Measurements from ENCODE around the gene RTP2.

Gene RTP2

DNA sequence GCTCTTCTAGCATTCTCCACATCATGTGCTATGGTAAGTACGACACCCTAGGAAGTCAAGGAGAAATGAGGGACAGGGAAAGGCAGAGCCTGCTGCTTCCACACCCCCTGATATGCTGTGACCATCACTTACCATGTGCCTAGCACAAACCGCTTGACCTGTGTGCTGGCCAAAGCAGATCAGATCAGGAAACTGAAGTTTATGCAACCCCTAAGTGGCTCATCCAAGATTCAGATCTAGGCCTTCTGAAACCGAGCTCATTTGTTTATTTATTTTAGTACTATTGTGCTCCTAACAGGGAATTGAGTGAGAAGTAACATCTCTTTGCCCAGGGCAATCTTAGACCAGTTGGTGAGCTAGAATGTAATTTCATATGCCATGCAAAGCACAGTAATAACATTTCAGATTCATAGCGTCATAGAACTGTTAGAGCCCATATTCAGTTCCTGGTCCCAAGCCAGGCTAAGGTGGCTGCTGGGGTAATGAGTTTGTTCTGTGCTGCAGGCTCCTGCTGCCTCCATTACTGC, at the start of gene RTP2:
Gene RTP2, minus strand, starts transcription at position 51 of the 527 bp plus-strand sequence. CDS start 429 bp downstream, outside the sequence.
- no peak for DNase-seq

DNA sequence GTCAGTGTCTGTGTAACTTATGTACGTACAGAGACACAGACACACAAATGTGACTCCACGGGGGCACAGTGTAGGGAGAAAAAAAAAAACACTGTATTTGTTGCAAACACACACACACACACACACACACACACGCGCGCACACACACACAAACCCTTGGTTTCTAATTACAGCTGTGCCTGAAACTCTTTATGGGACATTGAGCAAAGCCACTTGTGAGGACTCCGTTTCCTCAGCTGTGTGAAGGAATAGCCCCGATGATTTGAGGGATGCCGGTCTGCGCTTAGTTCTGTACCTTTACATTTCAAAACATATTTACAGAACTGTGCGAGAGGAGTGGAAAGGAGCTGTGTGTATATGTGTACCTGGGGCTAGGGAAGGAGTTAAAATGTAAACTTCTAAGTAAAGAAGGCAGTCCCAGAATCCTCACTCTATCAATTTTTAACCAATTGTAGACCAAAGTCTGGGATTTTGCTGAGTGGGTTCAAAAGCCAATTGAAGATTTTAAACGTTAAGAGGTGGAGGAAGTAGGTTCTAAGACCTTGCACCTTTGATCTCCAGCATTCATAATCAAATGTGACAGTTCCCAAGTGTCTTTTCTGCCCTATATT, 48.3 kb upstream of the RTP2 start:
- no peak for DNase-seq

DNA sequence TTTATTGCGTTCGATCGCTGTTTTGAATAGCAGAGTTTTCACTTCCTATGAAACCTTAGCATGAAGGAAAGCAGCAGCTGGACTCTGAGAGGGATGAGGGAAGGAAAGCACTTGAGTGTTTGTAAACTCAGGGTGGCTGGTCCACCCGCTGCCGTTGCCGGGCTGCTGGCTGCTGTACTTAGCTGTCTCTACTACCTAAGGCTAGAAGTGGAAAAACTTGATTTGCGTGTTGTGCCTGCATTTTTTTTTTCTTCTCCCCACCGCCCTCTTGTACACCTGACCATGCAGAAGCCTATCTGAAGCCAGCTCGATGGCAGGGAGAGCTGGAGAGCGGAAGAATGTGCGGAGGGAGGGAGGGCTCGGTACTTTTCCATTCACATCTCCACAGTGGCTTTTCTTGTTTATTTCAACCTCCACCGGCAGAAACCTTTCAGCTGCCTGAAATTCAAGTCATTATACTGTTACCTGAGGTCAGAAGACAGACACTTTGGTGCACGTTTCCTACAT, 47.7 kb upstream of the RTP2 start:
- DNase-seq: no peak

DNA sequence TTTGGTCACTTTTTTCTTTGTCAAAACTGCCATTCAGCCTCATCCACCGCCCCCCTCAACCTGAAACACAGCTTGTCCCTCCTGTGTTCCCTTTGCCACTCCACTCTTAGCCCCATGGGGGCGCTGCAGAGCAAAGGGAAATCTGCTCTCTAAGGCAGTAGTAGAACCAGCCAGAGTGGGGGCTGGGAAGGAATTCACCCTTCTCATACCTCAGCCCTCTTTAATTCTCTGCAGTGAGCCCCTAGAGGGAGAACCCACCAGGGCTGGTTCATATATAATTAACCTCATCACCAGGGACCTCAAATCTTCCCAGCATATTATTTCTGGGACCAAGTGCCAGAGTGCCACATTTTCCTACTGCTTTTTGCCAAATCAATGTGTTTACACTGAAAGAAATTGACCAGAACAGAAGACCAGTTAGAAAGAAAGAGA, 45.7 kb upstream of the RTP2 start:
- peak; percentile 85 for DNase-seq

DNA sequence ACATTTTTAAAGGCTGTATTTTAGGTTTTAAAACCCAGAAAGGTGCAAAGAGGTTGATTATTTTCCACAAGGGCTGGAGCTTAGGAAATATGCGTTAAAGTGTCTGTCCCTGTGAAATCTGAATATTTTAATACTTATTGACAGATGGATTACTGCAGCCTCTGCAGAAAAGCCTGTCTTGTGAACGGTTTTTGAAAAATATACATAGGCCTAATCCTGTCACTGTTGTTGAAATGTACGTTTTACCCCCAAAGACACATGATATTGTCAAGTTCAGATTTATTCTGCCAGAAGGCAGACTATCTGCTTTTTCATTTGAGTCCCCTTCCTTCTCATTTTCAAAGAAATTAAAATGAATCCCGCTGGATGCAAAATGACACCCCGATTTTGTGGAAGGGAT, 45.1 kb upstream of the RTP2 start:
- no peak for DNase-seq

DNA sequence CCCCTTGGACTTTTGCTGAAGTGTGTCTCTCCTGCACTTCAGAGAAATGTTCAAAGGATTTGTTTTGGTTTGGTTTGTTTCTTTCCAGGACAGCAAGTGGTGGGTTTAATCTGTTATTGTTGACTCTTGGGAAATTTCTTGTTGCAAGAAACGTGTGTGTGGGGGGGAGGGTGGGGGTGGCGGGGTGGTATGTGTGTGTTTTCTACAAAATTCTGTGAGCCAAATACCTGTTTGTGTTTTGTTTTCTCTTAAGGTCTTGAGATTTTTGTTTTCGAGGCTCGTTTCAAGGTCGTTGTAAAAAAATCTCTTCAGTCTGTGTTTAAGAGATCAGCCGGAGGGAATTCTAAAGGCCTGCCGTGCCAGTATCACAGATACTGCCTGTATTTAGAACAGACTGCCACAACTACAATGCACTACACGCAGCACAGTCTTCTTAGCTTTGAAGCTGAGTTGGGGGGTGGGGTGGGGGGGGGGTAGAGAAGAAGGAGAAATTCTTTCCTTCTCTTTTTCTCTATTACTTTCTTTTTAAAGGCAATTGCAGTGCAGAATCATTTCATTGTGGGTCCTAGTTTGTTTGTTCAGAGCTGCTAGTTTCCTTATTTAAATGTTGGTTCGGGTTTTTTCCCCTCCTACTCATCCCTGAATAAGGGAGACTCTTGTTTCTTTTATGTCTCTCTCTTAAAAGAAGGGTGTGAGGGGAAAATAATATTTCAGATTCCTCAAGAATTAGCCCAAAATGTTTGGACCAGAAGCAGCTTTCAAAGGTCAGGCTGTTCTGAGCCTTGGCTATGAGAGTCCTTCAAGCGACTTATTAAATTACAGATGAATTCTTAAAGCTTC, 44.3 kb upstream of the RTP2 start:
- DNase-seq: peak; percentile 13

- DNase-seq: no peak
Measured at GRCh38 chr3:187746059-187746441, 43.7 kb upstream of the RTP2 start.

DNA sequence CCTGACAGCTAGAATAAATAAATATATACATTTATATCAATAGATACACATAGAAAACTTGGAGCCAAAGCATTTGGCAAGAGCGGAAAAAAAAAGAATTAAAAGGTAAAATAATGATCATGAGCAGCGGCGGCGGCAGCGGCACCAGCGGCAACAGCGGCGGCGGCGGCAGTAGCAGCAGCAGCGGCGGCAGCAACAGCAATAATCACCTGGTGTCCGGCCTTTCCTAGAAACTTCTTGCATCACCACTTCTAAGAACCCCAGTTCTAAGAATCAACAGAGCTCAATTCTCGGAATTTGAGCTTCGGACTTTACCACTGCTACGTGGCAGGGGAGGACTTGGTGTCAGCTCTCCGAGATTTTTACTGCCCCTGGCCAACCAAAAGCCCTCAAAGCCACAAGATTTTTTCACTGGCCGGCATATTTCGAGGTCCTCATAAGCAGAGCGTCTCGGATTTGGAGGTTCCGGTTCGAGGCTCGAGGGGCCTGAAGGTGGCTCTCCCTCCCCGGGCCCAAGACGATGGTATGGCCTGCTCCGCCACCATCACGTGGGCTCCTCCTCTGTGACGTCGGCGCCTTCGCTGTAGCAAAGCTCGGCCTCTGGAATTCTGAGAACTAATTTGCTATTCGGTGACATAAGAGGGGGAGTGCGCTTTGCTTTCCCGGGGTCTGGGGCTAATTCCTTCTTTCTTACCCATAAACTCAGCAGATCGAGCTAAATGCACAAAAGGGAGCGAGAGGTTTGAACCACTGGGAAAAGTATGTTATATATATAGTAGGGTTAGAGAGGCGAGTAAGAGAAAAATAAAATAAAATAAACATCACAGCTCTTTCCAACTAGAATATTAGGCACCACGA, 43.1 kb upstream of the RTP2 start, which contains the start of gene BCL6:
Gene BCL6, minus strand, starts transcription at position 268 of the 858 bp plus-strand sequence. CDS start 11,775 bp downstream, outside the sequence.
- peak; percentile 97 for DNase-seq

GRCh38 chr3:187744169-187745151, 42.1 kb upstream of the RTP2 start:
- DNase-seq: peak; percentile 57

DNA sequence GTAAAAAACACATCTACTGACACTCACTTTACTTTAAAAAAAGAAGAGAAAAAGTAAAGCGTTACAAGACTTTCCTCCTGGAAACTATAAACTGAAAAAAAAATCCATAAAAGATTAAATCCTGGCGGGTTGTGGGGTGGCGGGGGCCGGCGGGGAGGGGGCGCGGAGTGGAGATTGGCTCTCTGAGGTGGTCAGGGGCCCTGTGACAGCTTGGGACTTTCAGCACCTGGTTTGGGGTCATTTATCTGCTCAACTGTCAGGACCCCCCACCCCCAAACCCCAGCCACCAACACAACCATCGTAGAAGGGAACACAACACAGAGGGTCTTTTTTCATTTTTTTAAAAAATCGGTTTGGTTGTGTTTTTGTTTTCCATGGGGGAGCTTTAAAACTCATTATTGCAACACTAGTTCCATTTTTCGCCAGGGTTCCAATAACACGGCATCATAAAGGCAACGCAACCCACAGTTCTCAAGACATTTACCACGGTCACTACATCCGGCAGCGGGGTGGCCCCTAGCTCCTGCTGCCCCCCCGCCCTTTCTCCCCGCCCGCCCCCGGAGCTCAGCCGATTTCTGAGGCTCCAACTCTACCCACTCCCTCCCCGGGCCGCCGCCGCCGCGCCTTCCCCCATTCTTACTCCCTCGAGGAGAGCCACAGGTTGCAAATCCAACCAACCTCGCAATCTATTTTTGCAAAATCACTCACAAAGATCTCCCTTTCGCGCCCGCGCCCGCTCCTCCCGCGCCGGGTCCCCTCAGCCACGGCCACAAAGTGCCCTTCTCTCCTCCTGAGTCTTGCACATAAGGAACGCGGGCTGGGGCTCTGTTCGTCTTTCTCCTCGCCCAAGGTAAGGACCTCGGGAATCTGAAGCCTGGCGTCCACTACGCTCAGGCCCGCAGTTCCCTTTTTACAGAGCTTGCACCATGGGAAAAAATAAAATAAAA, 41.1 kb upstream of the RTP2 start:
- DNase-seq: peak; percentile 44

DNA sequence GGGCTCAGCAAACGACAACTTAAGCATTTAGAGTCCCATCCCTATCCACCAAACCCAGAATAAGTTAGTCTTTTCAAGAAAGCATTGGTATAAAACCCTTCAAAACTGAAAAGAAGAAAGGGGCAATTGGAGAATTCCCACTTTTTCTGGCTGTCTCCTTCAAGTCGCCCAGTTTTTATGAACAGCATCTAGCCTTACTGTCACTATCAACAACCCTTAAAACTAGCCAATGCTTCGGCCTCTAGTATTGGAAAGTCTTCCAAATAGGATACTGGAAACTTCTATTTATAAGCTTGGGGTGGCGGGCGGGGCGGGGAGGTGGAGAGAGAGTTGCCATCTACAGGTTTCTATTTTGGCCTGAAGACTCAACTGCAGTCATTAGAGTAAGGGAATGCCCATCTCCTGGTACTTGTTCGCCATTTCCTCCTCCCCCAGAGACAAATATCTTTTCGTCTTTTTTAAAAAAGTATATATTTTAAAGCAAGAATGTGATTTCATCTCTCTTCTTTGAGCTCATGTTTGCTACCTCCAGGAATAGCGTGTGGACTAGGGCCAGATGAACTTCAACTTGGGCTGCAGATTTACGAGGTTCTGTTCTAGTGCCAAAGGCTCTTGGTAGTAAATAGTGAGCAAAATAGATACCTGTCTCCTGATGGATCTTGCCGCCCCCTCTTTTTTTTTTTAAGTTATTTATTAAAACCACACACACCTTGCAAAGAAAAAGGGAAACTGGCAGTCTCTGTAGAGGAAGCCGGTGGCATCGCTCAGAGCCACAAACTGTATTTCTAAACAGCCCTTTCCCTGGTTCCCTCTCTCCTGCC, 40.2 kb upstream of the RTP2 start:
- peak; percentile 28 for DNase-seq

DNA sequence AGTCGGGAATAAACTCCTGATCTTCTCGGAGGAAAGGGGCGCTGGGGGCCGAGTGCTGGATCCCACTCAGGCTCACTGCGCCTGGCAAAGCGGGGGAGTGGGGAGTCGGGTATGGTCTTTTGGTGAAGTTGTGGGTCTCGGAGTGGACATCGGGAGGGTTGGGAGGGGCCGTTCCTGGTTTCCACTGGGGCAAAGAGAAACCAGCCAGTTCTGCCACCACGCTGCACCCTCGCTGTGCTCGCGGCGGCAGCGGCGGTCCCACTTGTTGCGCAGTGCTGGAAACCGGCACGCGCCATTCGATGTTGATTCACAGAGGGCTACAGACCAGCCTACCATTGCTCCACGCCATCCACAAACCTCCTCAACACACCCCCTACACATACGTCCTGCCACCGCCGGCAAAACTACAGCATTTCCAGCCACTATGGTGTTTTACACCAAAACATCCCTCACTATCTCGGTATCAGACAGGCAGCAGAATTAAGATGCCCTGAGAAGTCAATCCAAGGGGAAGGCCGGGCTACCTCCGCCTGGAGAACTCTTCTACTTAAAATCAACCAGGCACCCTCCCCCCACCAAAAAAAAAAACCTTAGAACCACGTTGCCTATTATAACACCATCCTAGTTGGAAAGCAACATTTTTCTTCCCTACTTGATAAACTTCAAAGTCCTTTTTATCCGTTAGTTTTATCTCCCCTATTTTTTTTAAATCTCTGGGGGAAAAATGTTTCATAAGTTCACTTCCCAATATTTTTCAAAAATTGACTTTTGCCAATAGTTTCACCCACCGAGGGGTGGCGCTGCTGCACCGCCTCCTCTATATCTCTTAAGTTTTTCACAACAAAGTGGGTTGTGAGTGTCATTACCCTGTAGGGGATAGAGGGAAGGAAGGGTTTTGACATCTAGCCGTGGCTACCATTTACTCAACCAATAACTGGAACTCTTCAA, 39.3 kb upstream of the RTP2 start:
- peak; percentile 76 for DNase-seq

DNA sequence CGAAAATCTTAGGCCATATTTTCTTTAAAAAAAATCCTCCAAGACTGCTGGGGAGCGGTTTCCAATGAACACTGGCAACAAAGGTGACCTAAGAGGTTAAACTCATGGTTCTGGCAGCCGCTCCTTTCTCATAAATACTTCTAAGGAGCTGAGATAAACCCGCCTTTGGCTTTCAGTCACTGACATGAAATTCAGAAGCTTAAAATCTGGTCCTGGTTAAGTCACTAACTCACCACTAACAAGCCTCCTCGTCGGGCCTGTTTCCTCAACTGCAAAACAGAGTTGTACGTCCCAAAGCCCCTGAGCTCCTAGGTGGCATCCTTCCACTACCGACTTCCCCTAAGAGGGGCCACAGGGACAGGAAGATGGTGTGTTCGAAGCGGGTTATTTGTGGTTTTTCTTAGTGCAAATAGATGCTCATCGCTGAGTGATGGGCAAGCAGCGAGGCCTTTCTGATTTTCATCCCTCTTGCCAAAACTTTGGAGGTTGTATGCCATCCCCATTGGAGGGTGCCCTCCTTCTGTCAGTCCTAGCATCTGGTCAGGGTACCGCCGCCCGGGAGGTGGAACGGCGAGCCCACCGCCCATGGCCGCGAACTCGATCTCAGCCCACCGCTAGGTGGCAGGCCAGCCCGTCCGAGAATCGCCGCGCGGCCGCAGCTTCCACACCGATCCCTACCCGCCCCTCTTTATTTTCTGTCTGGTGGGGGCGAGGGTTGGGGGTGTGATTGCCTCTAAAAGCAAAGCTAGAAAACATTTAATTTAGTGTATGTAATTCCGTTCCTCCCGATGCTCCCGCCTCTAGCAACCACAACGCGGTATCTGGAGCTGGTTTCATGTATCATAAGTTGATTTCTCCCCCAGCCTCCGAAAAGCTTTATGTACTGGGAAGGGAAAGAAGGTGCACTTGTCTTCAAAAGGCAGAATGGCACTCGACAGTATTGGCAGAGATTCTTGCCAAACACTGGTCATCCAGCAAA, 38.4 kb upstream of the RTP2 start:
- DNase-seq: peak; percentile 53

- peak; percentile 75 for DNase-seq
Measured at GRCh38 chr3:187739561-187740332, 37.4 kb upstream of the RTP2 start.

- DNase-seq: peak; percentile 9
Measured at GRCh38 chr3:187739094-187739560, 36.8 kb upstream of the RTP2 start.

All from CD4-positive, alpha-beta T cell treated with Interleukin-4 for 4 hours (primary cell).